OCI-LY1 (cell line): ENCODE results near the gene PNPLA3.

Source experiments
- H2AFZ ChIP-seq: fragments of 200-600 bp; sonication (generic), shearing (Covaris generic); 2 replicates; pipeline ENCODE4 v1.6.0; 2014; ENCODE audit warnings: antibody characterized with exemption, mild to moderate bottlenecking, low read length
- H3F3A ChIP-seq: fragments of 200-600 bp; sonication (generic), shearing (Covaris generic); 2 replicates; pipeline ENCODE4 v1.6.0; 2014; ENCODE audit warnings: mild to moderate bottlenecking, antibody characterized with exemption, low read length, moderate library complexity; ENCODE audit not compliant: insufficient read depth
- H3K27ac ChIP-seq: fragments of 200-600 bp; sonication (generic); 2 replicates; pipeline ENCODE4 v1.5.1; 2014; ENCODE audit warnings: low read length, mixed run types, mild to moderate bottlenecking, low read depth; ENCODE audit not compliant: poor library complexity, severe bottlenecking
- H3K27me3 ChIP-seq: fragments of 200-600 bp; sonication (generic); 2 replicates; pipeline ENCODE4 v1.6.0; 2014; ENCODE audit warnings: antibody characterized with exemption, mild to moderate bottlenecking, low read length, moderate library complexity; ENCODE audit not compliant: insufficient read depth
- H3K36me3 ChIP-seq: fragments of 200-600 bp; sonication (generic); 2 replicates; pipeline ENCODE4 v1.6.1; 2014; ENCODE audit warnings: mild to moderate bottlenecking, antibody characterized with exemption, low read length, moderate library complexity, mixed read lengths; ENCODE audit not compliant: insufficient read depth
- H3K4me1 ChIP-seq: fragments of 200-600 bp; sonication (generic); 2 replicates; pipeline ENCODE4 v1.5.1; 2014; ENCODE audit warnings: mild to moderate bottlenecking, low read length, moderate library complexity; ENCODE audit not compliant: insufficient read depth, severe bottlenecking
- H3K4me2 ChIP-seq: fragments of 200-600 bp; sonication (generic), shearing (Covaris generic); 2 replicates; pipeline ENCODE4 v1.6.1; 2014; ENCODE audit warnings: low read length
- H3K4me3 ChIP-seq: fragments of 200-600 bp; sonication (generic); 2 replicates; pipeline ENCODE4 v1.5.1; 2014; ENCODE audit warnings: low read length, low read depth, mild to moderate bottlenecking, mixed read lengths; ENCODE audit not compliant: poor library complexity, severe bottlenecking
- H3K79me2 ChIP-seq: fragments of 200-600 bp; shearing (Covaris generic); 2 replicates; pipeline ENCODE4 v1.6.1; 2016; ENCODE audit warnings: mixed run types, low read length, mixed read lengths; ENCODE audit not compliant: insufficient read depth
- H3K9ac ChIP-seq: fragments of 200-600 bp; sonication (generic), shearing (Covaris generic); 2 replicates; pipeline ENCODE4 v1.6.1; 2014; ENCODE audit warnings: mild to moderate bottlenecking, low read length, mixed read lengths
- H3K9me2 ChIP-seq: fragments of 200-600 bp; sonication (generic), shearing (Covaris generic); 2 replicates; pipeline ENCODE4 v1.6.1; 2014; ENCODE audit warnings: low read depth, mild to moderate bottlenecking, low read length, mixed read lengths
- H3K9me3 ChIP-seq: fragments of 200-600 bp; shearing (Covaris generic); 2 replicates; pipeline ENCODE4 v1.6.1; 2014; ENCODE audit warnings: low read length, mixed read lengths
- H4K20me1 ChIP-seq: fragments of 200-600 bp; sonication (generic), shearing (Covaris generic); 2 replicates; pipeline ENCODE4 v1.6.0; 2016; ENCODE audit warnings: mild to moderate bottlenecking, low read length; ENCODE audit not compliant: insufficient read depth
- EZH2 ChIP-seq: fragments of 200-600 bp; sonication (generic), shearing (Covaris generic); IDR thresholded peaks from 2 replicates; pipeline ENCODE4 v1.8.0; 2017; ENCODE audit warnings: borderline replicate concordance, mixed run types, mild to moderate bottlenecking, antibody characterized with exemption, low read length, moderate library complexity, mixed read lengths
- TF ChIP-seq, protein P1 (sequence below): fragments of 200-600 bp; sonication (generic), shearing (Covaris generic); IDR thresholded peaks from 2 replicates; pipeline ENCODE4 v1.5.1; 2017; ENCODE audit warnings: mild to moderate bottlenecking, antibody characterized with exemption, low read length, moderate library complexity, mixed read lengths

The PNPLA3 gene

DNA sequence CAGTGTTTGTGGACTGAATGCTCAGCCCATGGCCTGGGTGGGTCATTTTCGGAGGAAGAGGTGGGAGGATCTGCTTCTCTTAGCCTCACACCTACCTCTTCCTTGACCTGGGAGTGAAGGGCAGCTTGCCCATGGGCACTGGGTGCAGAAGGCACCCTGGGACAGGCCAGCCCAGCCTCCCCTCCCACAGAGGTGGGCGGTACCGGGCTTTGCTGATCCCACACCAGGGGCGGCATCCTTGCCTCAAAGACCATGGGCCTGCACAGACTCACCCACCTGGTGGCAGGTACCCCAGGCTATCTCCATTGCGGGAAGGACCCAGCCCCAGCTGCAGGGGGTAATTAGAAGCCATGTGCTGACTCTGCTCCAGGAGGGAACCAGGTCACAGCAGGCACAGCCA is 30.3 kb upstream of the PNPLA3 start:
- Histone ChIP-seq H3K27ac (no peak overlapping the region), H3K9ac (no peak overlapping the region), H3F3A (no peaks in the 10 kb centered on the region), H3K4me3 (no peak overlapping the region), H3K4me1 (no peaks in the 10 kb centered on the region), H3K4me2 (no peak overlapping the region), H3K9me3 (no peaks in the 10 kb centered on the region), H3K79me2 (no peaks in the 10 kb centered on the region), H3K9me2 (no peaks in the 10 kb centered on the region), H2AFZ (no peak overlapping the region), H3K27me3 (peaks cover 11% of the 10 kb centered on the region; the same call in 1 of the 2 replicates), H3K36me3 (no peaks in the 10 kb centered on the region), H4K20me1 (no peaks in the 10 kb centered on the region)
- no peak for TF ChIP-seq EZH2
- TF ChIP-seq, protein P1, sequence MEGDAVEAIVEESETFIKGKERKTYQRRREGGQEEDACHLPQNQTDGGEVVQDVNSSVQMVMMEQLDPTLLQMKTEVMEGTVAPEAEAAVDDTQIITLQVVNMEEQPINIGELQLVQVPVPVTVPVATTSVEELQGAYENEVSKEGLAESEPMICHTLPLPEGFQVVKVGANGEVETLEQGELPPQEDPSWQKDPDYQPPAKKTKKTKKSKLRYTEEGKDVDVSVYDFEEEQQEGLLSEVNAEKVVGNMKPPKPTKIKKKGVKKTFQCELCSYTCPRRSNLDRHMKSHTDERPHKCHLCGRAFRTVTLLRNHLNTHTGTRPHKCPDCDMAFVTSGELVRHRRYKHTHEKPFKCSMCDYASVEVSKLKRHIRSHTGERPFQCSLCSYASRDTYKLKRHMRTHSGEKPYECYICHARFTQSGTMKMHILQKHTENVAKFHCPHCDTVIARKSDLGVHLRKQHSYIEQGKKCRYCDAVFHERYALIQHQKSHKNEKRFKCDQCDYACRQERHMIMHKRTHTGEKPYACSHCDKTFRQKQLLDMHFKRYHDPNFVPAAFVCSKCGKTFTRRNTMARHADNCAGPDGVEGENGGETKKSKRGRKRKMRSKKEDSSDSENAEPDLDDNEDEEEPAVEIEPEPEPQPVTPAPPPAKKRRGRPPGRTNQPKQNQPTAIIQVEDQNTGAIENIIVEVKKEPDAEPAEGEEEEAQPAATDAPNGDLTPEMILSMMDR, result no peak

DNA sequence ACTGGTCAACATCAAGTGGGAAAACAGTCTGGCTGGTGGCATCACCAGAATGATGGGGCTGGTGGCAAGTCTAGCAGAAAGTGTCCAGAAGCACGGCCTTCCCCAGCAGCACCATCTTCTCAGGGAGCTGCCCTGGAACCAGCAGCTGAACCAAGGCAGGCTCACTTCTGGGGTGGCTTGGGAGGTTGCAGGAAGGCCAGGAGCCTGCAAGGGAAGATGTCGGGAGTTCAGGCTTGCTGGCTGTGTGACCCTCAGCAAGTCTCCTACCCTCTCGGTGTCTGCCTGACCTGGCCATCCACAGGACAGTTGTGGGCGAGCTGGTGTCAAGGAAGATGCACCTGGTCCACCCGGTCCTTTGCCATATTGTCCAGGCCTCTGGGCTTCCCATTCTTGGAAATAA is 29.5 kb upstream of the PNPLA3 start:
- H3K9ac ChIP-seq, result no peak overlapping the region
- H3K9me2 ChIP-seq, result no peaks in the 10 kb centered on the region
- no peak for TF ChIP-seq EZH2
- TF ChIP-seq, protein P1, result no peak
- H3K9me3 ChIP-seq, result no peaks in the 10 kb centered on the region
- H2AFZ ChIP-seq, result no peak overlapping the region
- H3K36me3 ChIP-seq, result no peaks in the 10 kb centered on the region
- H3K4me3 ChIP-seq, result no peak overlapping the region
- no peak overlapping the region for H3K4me2 ChIP-seq
- no peaks in the 10 kb centered on the region for H3F3A ChIP-seq
- no peaks in the 10 kb centered on the region for H3K4me1 ChIP-seq
- H3K79me2 ChIP-seq, result no peaks in the 10 kb centered on the region
- peaks cover 11% of the 10 kb centered on the region; the same call in 1 of the 2 replicates for H3K27me3 ChIP-seq
- no peak overlapping the region for H3K27ac ChIP-seq
- H4K20me1 ChIP-seq, result no peaks in the 10 kb centered on the region

DNA sequence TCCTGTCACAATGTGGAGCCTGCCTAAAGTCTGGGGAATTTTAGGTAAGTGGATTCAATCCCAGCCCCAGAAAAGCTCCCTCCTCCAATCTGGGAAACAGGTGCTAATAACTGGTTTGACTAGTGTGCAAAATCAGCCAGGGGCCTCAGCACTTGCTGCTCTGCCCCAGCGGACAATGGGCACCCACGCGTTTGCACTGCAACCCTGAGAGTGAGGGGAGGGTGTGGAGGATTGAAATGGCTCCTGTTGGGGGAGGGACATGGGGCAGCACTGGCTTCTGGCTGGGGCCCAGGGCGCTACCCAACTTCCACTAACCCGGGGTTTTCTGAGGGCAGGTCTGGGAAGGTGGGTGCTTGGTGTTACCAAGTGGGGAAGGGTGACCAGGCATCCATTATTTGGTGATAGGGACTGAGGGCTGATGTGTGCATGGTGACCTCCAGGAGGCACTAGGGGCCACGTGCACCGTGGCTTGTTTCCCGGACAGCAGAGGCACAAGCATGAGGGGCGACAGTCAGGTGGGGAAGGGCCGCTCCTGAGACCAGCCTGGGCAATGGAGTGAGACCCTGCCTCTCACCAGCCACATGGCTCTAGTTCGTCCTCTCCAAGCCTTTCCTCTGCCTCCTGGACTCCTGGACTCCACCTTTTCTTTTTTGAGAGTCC is 27.5 kb upstream of the PNPLA3 start:
- Histone ChIP-seq H3K4me3 (no peak overlapping the region), H3K9me2 (no peaks in the 10 kb centered on the region), H4K20me1 (no peaks in the 10 kb centered on the region), H3K4me2 (no peak overlapping the region), H3K27ac (no peak overlapping the region), H3K36me3 (no peaks in the 10 kb centered on the region), H3F3A (no peaks in the 10 kb centered on the region), H2AFZ (no peak overlapping the region), H3K9me3 (no peaks in the 10 kb centered on the region), H3K79me2 (no peaks in the 10 kb centered on the region), H3K9ac (no peak overlapping the region), H3K27me3 (peaks cover 7% of the 10 kb centered on the region; the same call in 1 of the 2 replicates), H3K4me1 (no peaks in the 10 kb centered on the region)
- no peak for TF ChIP-seq EZH2
- TF ChIP-seq, protein P1, result no peak
